Measurements from ENCODE around the gene NHS. TPM values are rescaled to one million over a fixed set of nuclear protein-coding genes. Genes with fewer than 3 reads are reported as not detected.
A peak's percentile ranks its signal among the peaks of the same experiment; 100 is the strongest.

NHS gene
- total RNA-seq, 1 donor = 10.5 TPM

DNA sequence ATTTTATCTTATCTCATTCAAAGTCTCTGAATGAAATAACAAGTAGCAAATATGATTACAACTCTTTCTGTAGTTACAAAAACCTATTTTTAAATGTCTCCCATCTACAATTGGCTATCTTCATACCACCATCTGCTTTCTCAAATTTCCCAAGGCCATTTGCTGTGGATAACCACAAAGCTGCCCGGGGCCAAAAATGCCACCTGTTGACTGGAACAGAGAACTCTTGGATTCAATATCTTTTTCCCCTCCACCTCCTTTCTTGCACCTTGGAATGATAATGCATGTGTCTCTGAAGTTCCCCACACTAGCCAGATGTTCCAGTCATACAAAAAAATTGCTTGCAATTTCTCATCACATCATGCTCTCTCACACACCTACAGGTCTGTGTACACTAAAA lies 269.0 kb downstream of the NHS start:
- Histone ChIP-seq H3K79me2 (ENCODE audit: insufficient read depth, low read length) (no peaks in the 10 kb centered on the region), H3K27ac (ENCODE audit: low read depth, low read length) (no peak overlapping the region), H3K27me3 (ENCODE audit: insufficient read depth, low read length) (no peaks in the 10 kb centered on the region), H3K9me3 (ENCODE audit: low read depth, low read length) (no peaks in the 10 kb centered on the region), H3K4me2 (ENCODE audit: insufficient read depth, low read length) (no peak overlapping the region), H3K4me1 (ENCODE audit: insufficient read depth, low read length) (no peaks in the 10 kb centered on the region), H3K36me3 (ENCODE audit: insufficient read depth, low read length) (no peaks in the 10 kb centered on the region), H4K20me1 (ENCODE audit: insufficient read depth, low read length) (peaks cover 11% of the 10 kb centered on the region), H3K4me3 (ENCODE audit: insufficient read depth, low read length) (no peak overlapping the region), H2AFZ (ENCODE audit: low read length) (no peak overlapping the region)
- TF ChIP-seq, protein P1, sequence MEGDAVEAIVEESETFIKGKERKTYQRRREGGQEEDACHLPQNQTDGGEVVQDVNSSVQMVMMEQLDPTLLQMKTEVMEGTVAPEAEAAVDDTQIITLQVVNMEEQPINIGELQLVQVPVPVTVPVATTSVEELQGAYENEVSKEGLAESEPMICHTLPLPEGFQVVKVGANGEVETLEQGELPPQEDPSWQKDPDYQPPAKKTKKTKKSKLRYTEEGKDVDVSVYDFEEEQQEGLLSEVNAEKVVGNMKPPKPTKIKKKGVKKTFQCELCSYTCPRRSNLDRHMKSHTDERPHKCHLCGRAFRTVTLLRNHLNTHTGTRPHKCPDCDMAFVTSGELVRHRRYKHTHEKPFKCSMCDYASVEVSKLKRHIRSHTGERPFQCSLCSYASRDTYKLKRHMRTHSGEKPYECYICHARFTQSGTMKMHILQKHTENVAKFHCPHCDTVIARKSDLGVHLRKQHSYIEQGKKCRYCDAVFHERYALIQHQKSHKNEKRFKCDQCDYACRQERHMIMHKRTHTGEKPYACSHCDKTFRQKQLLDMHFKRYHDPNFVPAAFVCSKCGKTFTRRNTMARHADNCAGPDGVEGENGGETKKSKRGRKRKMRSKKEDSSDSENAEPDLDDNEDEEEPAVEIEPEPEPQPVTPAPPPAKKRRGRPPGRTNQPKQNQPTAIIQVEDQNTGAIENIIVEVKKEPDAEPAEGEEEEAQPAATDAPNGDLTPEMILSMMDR (IDR thresholded peaks at IDR 0.05; ENCODE audit: extremely low read depth, low read depth, low read length) = no peak
- DNase-seq (ENCODE audit: insufficient read length, low spot score, missing footprints) = no peak

DNA sequence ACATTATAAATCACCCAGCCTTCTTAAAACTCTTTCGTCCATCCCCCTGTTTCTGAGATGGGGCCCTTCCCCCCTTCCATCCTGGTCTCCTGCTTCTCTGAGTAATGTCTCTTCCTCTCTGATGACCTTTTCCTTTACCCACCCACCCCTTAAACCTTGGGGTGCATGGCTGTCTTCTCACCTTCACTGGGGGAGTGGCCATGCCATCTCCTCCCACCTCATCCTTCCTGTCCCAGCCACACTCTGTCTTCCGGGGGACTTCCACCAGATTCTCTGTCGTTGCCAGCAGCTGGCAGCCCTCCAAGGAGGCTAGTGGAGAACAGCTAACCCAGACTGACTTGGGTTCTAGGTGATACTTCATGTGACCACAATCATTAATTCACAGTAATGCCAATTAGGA lies 279.1 kb downstream of the NHS start:
- Histone ChIP-seq H3K9me3 (ENCODE audit: low read depth, low read length) (no peaks in the 10 kb centered on the region), H3K36me3 (ENCODE audit: insufficient read depth, low read length) (no peaks in the 10 kb centered on the region), H3K4me2 (ENCODE audit: insufficient read depth, low read length) (no peak overlapping the region), H4K20me1 (ENCODE audit: insufficient read depth, low read length) (peaks cover 8% of the 10 kb centered on the region), H3K27me3 (ENCODE audit: insufficient read depth, low read length) (no peaks in the 10 kb centered on the region), H3K79me2 (ENCODE audit: insufficient read depth, low read length) (no peaks in the 10 kb centered on the region), H3K4me3 (ENCODE audit: insufficient read depth, low read length) (no peak overlapping the region), H3K4me1 (ENCODE audit: insufficient read depth, low read length) (peaks cover 3% of the 10 kb centered on the region), H3K27ac (ENCODE audit: low read depth, low read length) (no peak overlapping the region), H2AFZ (ENCODE audit: low read length) (no peak overlapping the region)
- TF ChIP-seq, protein P1 (IDR thresholded peaks at IDR 0.05; ENCODE audit: extremely low read depth, low read depth, low read length) = no peak
- DNase-seq (ENCODE audit: insufficient read length, low spot score, missing footprints) = no peak

DNA sequence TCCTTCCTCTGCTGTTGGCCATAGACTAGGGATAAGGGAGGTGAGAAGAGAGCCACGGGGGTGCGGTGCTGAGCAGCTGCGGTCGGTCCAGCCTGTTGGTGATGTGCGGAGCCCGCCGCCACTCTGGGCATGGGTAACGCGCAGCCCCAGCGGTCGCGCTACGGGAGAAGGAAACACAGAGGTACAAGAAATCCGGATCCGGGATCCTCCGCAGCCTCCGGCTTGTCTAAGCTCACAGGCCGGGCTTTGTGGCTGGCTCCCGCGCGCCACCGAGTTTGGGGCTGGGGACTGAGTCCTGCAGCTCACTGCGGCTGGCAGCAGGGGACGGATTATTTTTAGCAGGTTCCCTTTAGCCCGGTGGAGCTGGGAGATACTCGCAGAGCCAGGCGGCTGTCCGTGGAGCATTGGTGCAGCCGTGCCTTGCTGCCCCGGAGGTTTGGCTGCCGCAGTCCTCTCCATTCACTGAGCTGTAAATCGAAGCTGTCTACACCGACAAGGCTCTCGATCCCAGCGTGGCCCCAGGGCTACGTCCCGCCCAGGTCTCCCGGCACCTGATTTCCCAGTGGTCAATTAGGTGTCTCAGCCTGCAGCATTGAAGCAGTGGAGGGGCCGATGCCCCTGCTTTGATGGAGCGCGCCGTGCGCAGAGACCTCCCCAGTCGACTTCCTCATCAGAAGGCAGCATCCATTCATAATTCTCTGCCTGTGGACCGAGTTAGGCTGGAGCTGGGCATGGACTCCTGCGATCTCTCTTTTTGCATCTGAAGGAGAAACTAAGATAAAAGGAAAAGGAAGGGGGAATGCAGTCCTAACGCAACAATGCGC lies 280.4 kb downstream of the NHS start:
- H4K20me1 ChIP-seq (ENCODE audit: insufficient read depth, low read length) = peaks cover 10% of the 10 kb centered on the region
- H2AFZ ChIP-seq (ENCODE audit: low read length) = no peak overlapping the region
- H3K4me2 ChIP-seq (ENCODE audit: insufficient read depth, low read length) = peak overlapping the region; percentile 66

DNA sequence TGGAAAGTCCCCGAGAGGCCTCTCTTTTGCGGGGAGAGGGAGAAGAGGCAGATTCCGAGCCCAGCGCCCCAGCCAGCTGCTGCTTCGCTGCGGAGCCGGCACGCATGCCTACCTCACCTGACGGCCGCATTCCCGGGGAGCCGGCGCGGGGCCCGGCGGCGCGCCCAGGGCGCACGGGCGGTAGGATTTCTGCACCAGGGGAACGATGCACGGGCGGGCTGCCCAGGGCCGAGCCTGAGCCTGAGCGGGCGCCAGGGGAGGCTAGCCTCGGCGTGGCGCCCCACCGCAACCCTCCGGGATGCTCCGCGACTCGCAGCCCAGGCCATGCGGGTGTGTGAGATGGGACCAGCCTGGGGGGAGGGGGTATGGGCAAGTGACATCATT lies 281.0 kb downstream of the NHS start:
- peak overlapping the region; percentile 66 for H3K4me2 ChIP-seq (ENCODE audit: insufficient read depth, low read length)
- H3K9me3 ChIP-seq (ENCODE audit: low read depth, low read length) = no peaks in the 10 kb centered on the region
- DNase-seq (ENCODE audit: insufficient read length, low spot score, missing footprints) = peak; percentile 75
- H3K4me3 ChIP-seq (ENCODE audit: insufficient read depth, low read length) = peak overlapping the region; percentile 51
- TF ChIP-seq, protein P1 (IDR thresholded peaks at IDR 0.05; ENCODE audit: extremely low read depth, low read depth, low read length) = no peak
- H3K79me2 ChIP-seq (ENCODE audit: insufficient read depth, low read length) = no peaks in the 10 kb centered on the region
- no peaks in the 10 kb centered on the region for H3K27me3 ChIP-seq (ENCODE audit: insufficient read depth, low read length)
- H3K27ac ChIP-seq (ENCODE audit: low read depth, low read length) = no peak overlapping the region
- H2AFZ ChIP-seq (ENCODE audit: low read length) = no peak overlapping the region
- no peaks in the 10 kb centered on the region for H3K36me3 ChIP-seq (ENCODE audit: insufficient read depth, low read length)
- peaks cover 10% of the 10 kb centered on the region for H4K20me1 ChIP-seq (ENCODE audit: insufficient read depth, low read length)
- peaks cover 3% of the 10 kb centered on the region for H3K4me1 ChIP-seq (ENCODE audit: insufficient read depth, low read length)

More for the DNA sequence above, 280.4 kb downstream of the NHS start:
- Histone ChIP-seq H3K4me3 (ENCODE audit: insufficient read depth, low read length) (peak overlapping the region; percentile 51), H3K36me3 (ENCODE audit: insufficient read depth, low read length) (no peaks in the 10 kb centered on the region), H3K4me1 (ENCODE audit: insufficient read depth, low read length) (peaks cover 3% of the 10 kb centered on the region), H3K79me2 (ENCODE audit: insufficient read depth, low read length) (no peaks in the 10 kb centered on the region), H3K9me3 (ENCODE audit: low read depth, low read length) (no peaks in the 10 kb centered on the region), H3K27me3 (ENCODE audit: insufficient read depth, low read length) (no peaks in the 10 kb centered on the region), H3K27ac (ENCODE audit: low read depth, low read length) (no peak overlapping the region)
- peak; percentile 86 for DNase-seq (ENCODE audit: insufficient read length, low spot score, missing footprints)
- TF ChIP-seq, protein P1 (IDR thresholded peaks at IDR 0.05; ENCODE audit: extremely low read depth, low read depth, low read length) = no peak

Measured in osteoblast (primary cell).